PC-9 (cell line): ENCODE results near the gene PLCG2. TPM values are rescaled to one million over a fixed set of nuclear protein-coding genes. Genes with fewer than 3 reads are reported as not detected.
"Not testable (repeated sequence)": the region's sequence is repeated elsewhere in the genome, so short reads cannot be mapped to it uniquely, and the experiment has no call there.

ENCODE experiments used
- BruUV-seq: library from RNA; stranded (reverse); fragments of 400-500 nt; replicated peaks from 2 replicates; lab custom pipeline; 2021; lab: Mats Ljungman, UMichigan
- CTCF ChIA-PET: fragments of 300-600 bp; sonication (Branson Sonifier 250); formaldehyde crosslinking; loops from one replicate; lab custom pipeline; 2022; ENCODE audit warnings: antibody characterized with exemption; lab: Charles Lee
- POLR2A ChIA-PET: fragments of 300-600 bp; sonication (Branson Sonifier 250); formaldehyde crosslinking; loops from one replicate; lab custom pipeline; 2022; ENCODE audit warnings: antibody characterized with exemption; ENCODE audit not compliant: unreplicated experiment; lab: Charles Lee
- DNase-seq, 2 experiments: peaks; one replicate each; pipeline versions ENCODE4 v3.0.0 to v3.0.0-alpha.2; 2015 to 2022; ENCODE audit warnings: mixed read lengths in 1 of 2
- H2AFZ ChIP-seq: fragments of 200-600 bp; sonication (generic); 2 replicates; pipeline ENCODE4 v1.8.1; 2017; ENCODE audit warnings: antibody characterized with exemption
- H3F3A ChIP-seq: fragments of 200-600 bp; sonication (generic); 2 replicates; pipeline ENCODE4 v1.8.1; 2017; ENCODE audit warnings: antibody characterized with exemption, mild to moderate bottlenecking, low read depth; ENCODE audit not compliant: insufficient read depth
- H3K27ac ChIP-seq: fragments of 200-600 bp; sonication (generic); 2 replicates; pipeline ENCODE4 v1.6.1; 2016; ENCODE audit warnings: mixed run types
- H3K27me3 ChIP-seq: fragments of 200-600 bp; sonication (generic); 2 replicates; pipeline ENCODE4 v1.6.1; 2016; ENCODE audit warnings: low read depth, mixed run types; ENCODE audit not compliant: insufficient read depth
- H3K36me3 ChIP-seq: fragments of 200-600 bp; sonication (generic); 2 replicates; pipeline ENCODE4 v1.6.1; 2016; ENCODE audit warnings: low read depth, mixed run types
- H3K4me1 ChIP-seq: fragments of 200-600 bp; sonication (generic); replicated peaks from 2 replicates; pipeline ENCODE4 v1.6.1; 2016; ENCODE audit warnings: mixed run types; ENCODE audit not compliant: insufficient read depth
- H3K4me2 ChIP-seq: fragments of 200-600 bp; sonication (generic); 2 replicates; pipeline ENCODE4 v1.6.1; 2017; ENCODE audit warnings: mixed run types
- H3K4me3 ChIP-seq: fragments of 200-600 bp; sonication (generic); 2 replicates; pipeline ENCODE4 v1.6.1; 2016; ENCODE audit warnings: mixed run types
- H3K79me2 ChIP-seq: fragments of 200-600 bp; sonication (generic); 2 replicates; pipeline ENCODE4 v1.6.1; 2017; ENCODE audit warnings: low read depth, mixed run types
- H3K9me2 ChIP-seq: fragments of 200-600 bp; sonication (generic); 2 replicates; pipeline ENCODE4 v1.8.1; 2017; ENCODE audit warnings: mild to moderate bottlenecking; ENCODE audit not compliant: insufficient read depth
- H3K9me3 ChIP-seq: fragments of 200-600 bp; sonication (generic); 2 replicates; pipeline ENCODE4 v1.8.1; 2016; ENCODE audit warnings: low read depth; ENCODE audit not compliant: insufficient read depth
- H4K20me1 ChIP-seq: fragments of 200-600 bp; sonication (generic); 2 replicates; pipeline ENCODE4 v1.8.1; 2017; ENCODE audit not compliant: insufficient read depth
- CTCF ChIP-seq: fragments of 200-600 bp; sonication (generic); conservative IDR thresholded peaks from 2 replicates; pipeline ENCODE4 v1.6.1; 2017; ENCODE audit warnings: mixed run types, antibody characterized with exemption, mild to moderate bottlenecking, moderate library complexity
- EZH2 ChIP-seq: fragments of 200-600 bp; sonication (generic); IDR thresholded peaks from 2 replicates; pipeline ENCODE4 v1.8.0; 2017; ENCODE audit warnings: antibody characterized with exemption, low read depth
- intact Hi-C: fragments of 100-400 bp; cut with micrococcal nuclease; formaldehyde crosslinking; loops from one replicate; pipeline ENCODE4 v1.10.0; 2022; ENCODE audit not compliant: unreplicated experiment
- total RNA-seq: library from RNA; stranded (reverse); gene quantifications from 2 replicates; pipeline ENCODE4 v1.2.3, GENCODE V29; 2021

PLCG2 gene
- total RNA-seq, 1 experiment from 2014 or later = 10.8 TPM

GRCh38 chr16:81973737-81974136 is 194.6 kb downstream of the PLCG2 start:
- Histone ChIP-seq H3K4me1 (no peaks in the 10 kb centered on the region), H4K20me1 (no peaks in the 10 kb centered on the region), H3K27ac (no peak overlapping the region), H3K4me2 (no peak overlapping the region), H3K36me3 (no peaks in the 10 kb centered on the region), H3F3A (no peaks in the 10 kb centered on the region), H2AFZ (no peak overlapping the region), H3K4me3 (no peak overlapping the region), H3K27me3 (no peaks in the 10 kb centered on the region; the same call in 1 of the 2 replicates), H3K9me2 (no peaks in the 10 kb centered on the region), H3K79me2 (no peaks in the 10 kb centered on the region), H3K9me3 (no peaks in the 10 kb centered on the region)
- no TSS peak for BruUV-seq
- TF ChIP-seq EZH2 (no peak), CTCF (no peak)
- no peak for DNase-seq
- CTCF ChIA-PET = no interaction called here
- POLR2A ChIA-PET = no interaction called here
- intact Hi-C loops = no loop called here

DNA sequence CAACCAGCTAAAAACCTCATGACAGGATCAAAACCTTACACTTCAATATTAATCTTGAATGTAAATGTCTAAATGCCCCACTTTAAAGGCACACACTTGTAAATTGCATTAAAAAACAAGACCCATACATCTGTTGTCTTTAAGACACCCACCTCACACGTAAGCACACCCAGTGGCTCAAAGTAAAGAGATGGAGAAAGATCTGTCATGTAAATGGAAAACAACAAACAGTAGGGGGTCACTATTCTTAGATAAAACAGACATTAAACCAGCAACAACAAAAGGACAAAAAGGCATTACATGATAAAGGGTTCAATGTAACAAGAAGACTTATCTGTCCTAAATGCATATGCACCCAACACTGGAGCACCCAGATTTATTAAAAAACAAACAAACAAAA is 196.5 kb downstream of the PLCG2 start:
- BruUV-seq = no TSS peak
- H3F3A ChIP-seq = no peaks in the 10 kb centered on the region
- DNase-seq = no peak

GRCh38 chr16:81977335-81977942 is 198.3 kb downstream of the PLCG2 start:
- DNase-seq, H4K20me1 ChIP-seq, H3K4me3 ChIP-seq, H3K79me2 ChIP-seq, H3F3A ChIP-seq, H2AFZ ChIP-seq, BruUV-seq, POLR2A ChIA-PET, intact Hi-C loops, H3K9me2 ChIP-seq, H3K4me2 ChIP-seq, H3K9me3 ChIP-seq, H3K27ac ChIP-seq, CTCF ChIA-PET, H3K4me1 ChIP-seq, H3K36me3 ChIP-seq, H3K27me3 ChIP-seq: not testable (repeated sequence)

More for the DNA sequence above, 196.5 kb downstream of the PLCG2 start:
- Histone ChIP-seq H3K79me2 (no peaks in the 10 kb centered on the region), H3K9me3 (no peaks in the 10 kb centered on the region), H3K4me1 (no peaks in the 10 kb centered on the region), H3K4me3 (no peak overlapping the region), H3K36me3 (no peaks in the 10 kb centered on the region), H2AFZ (no peak overlapping the region), H3K27me3 (no peaks in the 10 kb centered on the region), H3K9me2 (no peaks in the 10 kb centered on the region), H3K4me2 (no peak overlapping the region), H4K20me1 (no peaks in the 10 kb centered on the region), H3K27ac (no peak overlapping the region)
- CTCF ChIA-PET = no interaction called here
- TF ChIP-seq EZH2 = no peak
- TF ChIP-seq CTCF = no peak
- POLR2A ChIA-PET = no interaction called here
- intact Hi-C loops = no loop called here

DNA sequence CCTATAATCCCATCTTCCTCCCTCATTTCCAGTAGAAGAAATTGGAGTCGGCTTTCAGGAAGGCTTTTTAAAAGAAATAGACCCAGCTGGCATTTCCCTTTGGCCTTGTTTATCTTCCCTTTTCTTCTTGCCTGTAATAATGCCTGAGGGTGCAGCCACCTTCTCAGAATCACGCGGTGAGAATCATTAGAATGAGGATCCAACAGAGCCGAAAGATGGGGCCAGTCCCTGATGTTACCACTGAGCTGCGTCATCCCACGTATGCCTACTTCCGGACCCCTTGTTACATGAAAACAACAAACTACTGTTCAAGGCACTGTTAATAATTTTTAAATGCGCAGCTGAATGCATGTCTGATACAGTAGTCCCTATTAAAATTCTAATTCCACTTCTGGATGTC is 208.0 kb downstream of the PLCG2 start:
- POLR2A ChIA-PET = no interaction called here
- CTCF ChIA-PET = interaction anchor here (0.9 kb wide), 1 partner anchor 10 kb away, joined by 3 read pairs; no protein-coding TSS in a partner anchor
- no TSS peak for BruUV-seq

More for the DNA sequence above, 208.0 kb downstream of the PLCG2 start:
- H2AFZ ChIP-seq = no peak overlapping the region
- no peaks in the 10 kb centered on the region for H3K27me3 ChIP-seq
- no peaks in the 10 kb centered on the region for H3K79me2 ChIP-seq
- no peaks in the 10 kb centered on the region for H4K20me1 ChIP-seq
- H3K4me1 ChIP-seq = peaks cover 21% of the 10 kb centered on the region
- no peak overlapping the region for H3K27ac ChIP-seq
- H3K9me3 ChIP-seq = no peaks in the 10 kb centered on the region
- DNase-seq = no peak
- intact Hi-C loops = no loop called here
- H3K9me2 ChIP-seq = no peaks in the 10 kb centered on the region
- H3K36me3 ChIP-seq = no peaks in the 10 kb centered on the region
- peaks cover 7% of the 10 kb centered on the region; the same call in 1 of the 2 replicates for H3F3A ChIP-seq
- TF ChIP-seq CTCF = no peak
- H3K4me2 ChIP-seq = peak overlapping the region; percentile 59; the same call in 1 of the 2 replicates
- no peak overlapping the region for H3K4me3 ChIP-seq
